HTR-8/SVneo (cell line): ENCODE data around the gene CYP1A1.
A peak's percentile ranks its signal among the peaks of the same experiment; 100 is the strongest.

Experiments
- DNase-seq: peaks from one replicate; pipeline ENCODE4 v3.0.0; 2011; ENCODE audit warnings: low spot score, mixed read lengths; ENCODE audit not compliant: insufficient read length
- FAIRE-seq: peaks from 2 replicates; lab custom pipeline; 2011; peaks lifted over from hg19 to GRCh38; lab: Jason Lieb, UNC

The CYP1A1 gene

GRCh38 chr15:74696808-74697207, 28.5 kb downstream of the CYP1A1 start:
- DNase-seq (no peak), FAIRE-seq (no peak)

- DNase-seq = no peak
- no peak for FAIRE-seq
Observed at GRCh38 chr15:74696398-74696729, 29.0 kb downstream of the CYP1A1 start.

- FAIRE-seq (peak; percentile 81), DNase-seq (peak; percentile 84)
Observed at GRCh38 chr15:74695597-74696397, 29.5 kb downstream of the CYP1A1 start, which contains the start of gene EDC3. EDC3 (minus strand) TSS chr15:74696024; CDS start chr15:74675124, 20,900 bp downstream.

GRCh38 chr15:74692327-74692726, 33.0 kb downstream of the CYP1A1 start:
- DNase-seq (no peak), FAIRE-seq (no peak)

- DNase-seq (no peak), FAIRE-seq (no peak)
Observed at GRCh38 chr15:74683758-74684157, 41.6 kb downstream of the CYP1A1 start.

- FAIRE-seq (no peak), DNase-seq (no peak)
Observed at GRCh38 chr15:74682954-74683353, 42.4 kb downstream of the CYP1A1 start.

- DNase-seq = no peak
- FAIRE-seq = no peak
Observed at GRCh38 chr15:74680456-74680855, 44.9 kb downstream of the CYP1A1 start.

GRCh38 chr15:74676801-74677200, 48.5 kb downstream of the CYP1A1 start:
- no peak for DNase-seq

GRCh38 chr15:74674161-74674560, 51.2 kb downstream of the CYP1A1 start:
- FAIRE-seq (no peak), DNase-seq (no peak)

More at GRCh38 chr15:74676801-74677200, 48.5 kb downstream of the CYP1A1 start:
- FAIRE-seq = no peak

GRCh38 chr15:74669627-74670026, 55.7 kb downstream of the CYP1A1 start:
- DNase-seq (no peak), FAIRE-seq (no peak)
